Head of caudate nucleus (tissue), 42 donors: ENCODE measurements around the gene SSTR5.

Experiments used
- DNase-seq, 42 donors: peaks; one replicate each; pipeline versions ENCODE4 v3.0.0 to v3.0.0-alpha.2; 2020 to 2021; ENCODE audit warnings: mixed read lengths in 7 of 42
- intact Hi-C: fragments of 100-400 bp; cut with DNase I; formaldehyde crosslinking; loops from one replicate; pipeline ENCODE4 v1.15.0; 2022

Gene SSTR5

DNA sequence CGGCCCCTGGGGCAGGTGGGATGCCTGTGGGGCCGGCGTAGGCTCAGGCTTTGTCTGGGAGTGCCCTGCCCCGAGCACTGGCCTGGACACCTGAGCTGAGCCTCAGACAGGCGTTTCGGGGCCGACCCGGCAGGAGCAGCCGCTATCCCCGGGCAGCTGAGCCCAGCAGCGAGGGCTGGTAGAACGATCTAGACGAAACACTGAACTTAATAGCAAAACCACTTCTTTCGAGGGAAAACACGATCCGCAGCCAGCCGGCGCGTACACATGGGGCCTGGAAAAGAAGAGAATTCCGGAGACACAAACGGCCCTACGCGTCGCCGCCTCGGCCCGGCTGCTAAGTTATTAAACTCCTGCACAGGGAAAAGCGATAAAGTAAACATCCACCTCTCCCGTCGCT lies 22.0 kb upstream of the SSTR5 start:
- no peak for DNase-seq
- intact Hi-C loops: no loop called here

DNA sequence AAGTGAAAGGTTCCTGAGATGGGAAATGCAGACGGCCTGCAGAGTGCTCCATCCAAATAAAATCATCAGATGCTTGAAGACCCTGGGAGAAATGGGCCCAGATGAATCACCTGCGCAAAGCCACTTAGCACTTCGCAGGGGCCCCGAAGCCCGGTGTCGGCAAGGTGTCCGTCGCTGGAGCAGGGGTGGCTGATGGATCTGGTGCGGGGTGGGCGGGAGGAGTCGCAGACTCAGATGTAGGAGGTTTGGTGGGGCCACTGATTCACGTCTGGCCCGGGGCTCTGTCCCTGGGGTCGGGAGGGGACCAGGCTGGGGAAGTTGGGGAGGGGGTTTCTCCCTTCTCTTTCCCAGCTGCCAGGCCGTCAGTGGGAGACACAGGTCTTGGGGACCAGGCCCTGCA lies 21.6 kb upstream of the SSTR5 start:
- intact Hi-C loops: no loop called here
- DNase-seq: no peak

DNA sequence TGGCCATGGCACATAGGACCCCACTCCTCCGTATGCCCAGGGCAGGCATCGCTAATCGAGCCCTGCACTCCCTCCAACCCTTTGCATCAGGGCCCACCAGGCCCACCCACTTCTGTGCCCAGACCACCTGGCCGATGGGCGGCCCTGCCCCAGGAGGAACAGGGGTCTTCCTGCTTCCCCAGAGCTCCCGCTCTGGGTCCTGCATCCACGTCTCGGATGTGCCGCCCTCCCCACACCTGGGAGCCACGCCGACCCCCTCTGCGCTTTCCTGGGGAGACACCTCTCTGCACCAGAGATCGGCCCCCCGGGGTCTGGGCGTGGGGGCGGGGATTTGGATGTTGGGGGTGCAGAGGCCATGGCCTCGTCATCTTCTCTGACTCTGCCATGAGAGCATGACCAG lies 21.1 kb upstream of the SSTR5 start:
- no peak for DNase-seq
- intact Hi-C loops: no loop called here

DNA sequence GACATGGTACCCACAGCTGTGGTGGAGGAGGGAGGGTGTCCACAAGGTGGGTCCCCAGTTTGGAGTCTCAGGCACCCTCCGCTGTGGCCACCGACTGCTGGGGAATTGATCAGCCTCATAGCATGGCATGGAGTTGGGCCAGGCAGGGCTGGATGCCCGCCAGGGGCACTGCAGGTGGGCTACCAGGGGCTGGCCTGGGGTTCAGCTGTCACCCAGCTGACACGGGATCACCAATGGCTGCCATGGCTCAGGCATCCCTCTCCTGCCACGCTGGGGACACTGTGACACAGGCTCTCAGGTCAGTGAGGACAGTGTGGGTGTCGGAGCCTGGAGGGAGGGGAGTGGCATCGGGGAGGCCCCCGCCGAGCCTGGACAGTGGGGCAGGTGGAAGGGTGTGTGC lies 19.8 kb upstream of the SSTR5 start:
- DNase-seq: no peak
- intact Hi-C loops: no loop called here

DNA sequence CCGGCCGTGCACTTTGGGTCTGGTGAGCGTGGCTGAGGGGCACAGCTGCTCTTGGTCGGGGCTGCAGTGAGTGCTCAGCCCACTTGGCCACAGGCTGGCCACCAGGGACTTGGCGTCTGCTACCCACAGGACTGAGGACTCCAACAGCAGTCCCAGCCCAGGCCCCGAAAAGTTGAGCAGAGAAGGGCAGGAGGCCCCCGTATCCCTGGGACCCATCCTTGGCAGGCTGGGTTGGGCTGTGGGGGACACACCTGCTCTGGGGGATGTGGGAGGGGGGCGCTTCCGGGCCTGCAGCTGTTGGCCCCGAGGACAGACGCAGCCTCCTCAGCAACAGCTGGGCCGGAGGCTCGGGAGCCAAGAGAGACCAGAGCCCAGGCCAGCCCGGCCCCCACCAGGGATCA lies 19.4 kb upstream of the SSTR5 start:
- peak in 22 of 42 donors; percentile 26 to 72 (median 51) for DNase-seq
- intact Hi-C loops: no loop called here

DNA sequence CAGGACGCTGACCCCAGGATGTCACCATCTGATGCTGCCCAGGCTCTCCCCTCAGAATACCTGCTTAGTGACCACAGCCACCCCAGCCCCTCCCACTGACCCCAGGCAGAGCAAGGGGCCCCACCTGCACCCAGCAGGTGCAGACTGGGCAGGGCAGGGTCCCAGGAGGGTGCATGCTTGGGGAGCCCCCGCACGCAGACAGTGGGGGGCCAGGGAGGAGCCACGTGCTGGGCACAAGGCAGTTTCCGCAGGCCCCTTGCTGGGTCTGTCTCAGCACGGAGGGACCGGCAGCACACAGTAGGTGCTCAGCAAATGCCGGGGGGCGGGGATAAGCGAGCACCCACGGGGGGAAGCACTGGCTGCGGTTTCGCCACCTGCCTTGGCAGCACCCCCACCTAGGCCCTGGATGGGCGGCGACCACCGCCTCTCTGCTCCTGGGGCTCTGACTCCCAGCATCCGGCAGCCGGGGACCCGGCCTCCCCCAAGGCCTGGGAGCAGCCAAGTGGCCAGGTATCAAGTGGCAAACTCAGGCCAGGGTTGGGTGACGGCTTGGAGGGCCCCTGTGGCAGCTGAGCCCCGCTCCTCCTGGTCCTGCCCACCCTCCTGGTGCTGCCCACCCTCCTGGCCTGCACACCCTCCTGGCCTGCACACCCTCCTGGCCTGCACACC lies 18.7 kb upstream of the SSTR5 start:
- intact Hi-C loops: no loop called here
- no peak for DNase-seq

DNA sequence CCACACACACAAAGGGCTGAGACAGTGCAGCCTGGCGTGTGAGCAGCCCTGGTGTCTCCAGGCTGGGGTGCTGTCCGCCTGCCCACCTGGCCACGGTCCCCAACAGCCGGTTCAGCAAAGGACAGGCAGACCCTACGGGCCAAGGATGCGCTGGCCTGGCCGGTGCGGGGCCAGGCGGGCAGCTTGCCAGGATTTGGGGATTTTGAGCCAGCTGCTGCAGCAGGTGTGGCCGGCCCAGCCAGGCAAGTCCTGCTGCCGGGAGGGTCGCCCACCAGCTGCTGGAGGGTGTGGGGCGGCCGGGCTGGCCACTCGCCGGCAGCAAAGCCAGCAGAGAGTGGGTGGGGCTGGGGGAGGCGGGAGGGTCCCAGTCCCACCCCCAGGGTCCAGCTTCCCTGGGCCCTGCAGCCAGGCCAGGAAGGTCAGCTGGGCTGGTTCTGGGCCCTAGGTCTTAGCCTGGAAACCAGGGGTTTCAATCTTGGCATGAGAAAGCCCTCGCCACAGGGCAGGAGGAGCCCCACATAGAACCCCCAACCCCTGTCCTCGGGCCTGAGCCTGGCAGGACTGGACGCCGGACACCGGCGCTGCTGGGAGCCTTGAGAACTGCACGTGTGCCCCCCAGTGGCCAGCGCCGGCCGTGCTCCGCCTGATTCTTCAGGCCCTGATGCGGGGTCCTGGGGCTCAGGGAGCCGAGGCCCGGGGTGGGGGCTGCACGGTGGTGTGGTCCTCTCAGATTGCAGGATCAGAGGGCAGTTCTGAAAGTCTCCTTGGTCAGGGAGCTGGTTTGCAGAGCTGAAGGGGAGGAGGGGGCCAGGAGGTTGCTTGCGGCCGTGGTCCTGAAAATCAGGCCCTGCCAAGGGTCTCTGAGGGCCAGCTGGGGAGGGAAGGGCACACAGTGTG lies 17.6 kb upstream of the SSTR5 start:
- peak; percentile 63 to 93 (median 84) for DNase-seq
- intact Hi-C loops: loop anchor here (1.0 kb wide), 1 partner anchor 242 kb away; no protein-coding TSS in a partner anchor

DNA sequence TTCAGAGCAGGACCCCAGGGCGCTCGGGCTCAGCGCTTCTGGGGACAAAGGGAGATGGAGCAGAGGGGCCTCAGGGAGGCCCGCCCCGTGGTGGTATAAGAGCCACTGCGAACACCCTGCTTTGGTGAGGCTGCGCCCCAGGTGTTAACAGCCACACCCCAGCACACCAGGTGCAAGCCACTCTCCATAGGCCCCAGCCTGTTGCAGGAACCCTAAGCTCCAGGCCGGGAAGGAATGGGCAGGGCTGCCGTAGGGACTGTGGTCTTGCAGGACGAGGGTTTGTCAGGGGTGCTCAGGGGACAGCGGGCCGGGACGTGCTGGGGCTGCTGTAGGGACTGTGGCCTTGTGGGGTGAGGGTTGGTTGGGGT lies 17.0 kb upstream of the SSTR5 start:
- intact Hi-C loops: loop anchor here (1.0 kb wide), 1 partner anchor 242 kb away; no protein-coding TSS in a partner anchor
- no peak for DNase-seq

DNA sequence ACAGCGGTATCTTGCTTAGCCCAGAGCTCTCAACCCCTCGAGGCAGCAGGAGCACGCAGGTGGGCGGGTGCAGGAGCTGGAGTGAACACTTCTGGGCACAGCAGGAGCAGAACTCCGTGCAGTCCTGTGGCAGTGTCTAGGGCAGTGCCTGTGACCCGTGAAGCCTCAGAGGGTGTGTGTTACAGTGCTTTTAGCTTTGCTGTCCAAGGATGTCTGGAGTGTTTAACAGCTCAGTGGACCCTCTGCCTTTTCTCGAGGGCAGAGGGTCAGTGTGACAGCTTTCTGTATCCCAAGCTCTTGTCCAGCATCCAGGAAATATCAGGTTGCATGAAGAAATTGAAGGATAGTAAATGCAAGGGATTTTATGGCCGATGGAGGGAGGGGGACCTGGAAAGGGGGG lies 16.4 kb upstream of the SSTR5 start:
- no peak for DNase-seq
- intact Hi-C loops: no loop called here

DNA sequence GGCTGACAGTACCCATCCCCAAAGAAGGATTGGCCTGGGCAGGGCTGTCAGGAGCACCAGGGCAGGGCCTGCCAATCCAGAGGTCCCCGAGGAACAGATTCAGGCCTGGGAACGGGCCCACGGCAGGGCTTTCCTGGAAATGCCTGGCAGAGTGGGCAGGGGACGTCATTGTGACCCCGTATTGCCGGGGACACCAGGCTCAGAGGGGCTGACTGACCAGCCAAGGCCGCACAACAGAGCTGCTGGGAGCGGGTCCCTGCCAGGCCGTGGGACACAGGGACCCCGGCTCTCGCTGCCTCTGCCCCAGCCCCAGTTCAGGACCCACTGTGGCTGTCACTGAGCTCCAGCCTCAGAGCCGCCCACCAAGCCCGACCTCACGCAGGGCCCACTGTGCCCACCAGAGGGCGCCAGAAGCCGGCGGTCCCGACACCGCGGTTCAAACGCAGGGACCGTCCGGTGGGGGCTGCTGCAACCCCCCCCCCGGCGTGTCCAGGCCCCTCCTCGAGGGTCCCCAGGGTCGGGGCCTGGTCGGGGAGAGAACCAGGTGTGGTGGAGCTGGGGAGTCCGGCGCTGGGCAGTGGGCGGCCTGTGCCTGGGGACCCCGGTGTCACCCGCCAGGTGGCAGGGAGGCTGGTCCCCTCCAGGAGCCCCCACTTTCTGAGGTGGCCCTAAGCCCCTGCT lies 15.2 kb upstream of the SSTR5 start:
- intact Hi-C loops: no loop called here
- peak in 41 of 42 donors; percentile 17 to 89 (median 71) for DNase-seq

DNA sequence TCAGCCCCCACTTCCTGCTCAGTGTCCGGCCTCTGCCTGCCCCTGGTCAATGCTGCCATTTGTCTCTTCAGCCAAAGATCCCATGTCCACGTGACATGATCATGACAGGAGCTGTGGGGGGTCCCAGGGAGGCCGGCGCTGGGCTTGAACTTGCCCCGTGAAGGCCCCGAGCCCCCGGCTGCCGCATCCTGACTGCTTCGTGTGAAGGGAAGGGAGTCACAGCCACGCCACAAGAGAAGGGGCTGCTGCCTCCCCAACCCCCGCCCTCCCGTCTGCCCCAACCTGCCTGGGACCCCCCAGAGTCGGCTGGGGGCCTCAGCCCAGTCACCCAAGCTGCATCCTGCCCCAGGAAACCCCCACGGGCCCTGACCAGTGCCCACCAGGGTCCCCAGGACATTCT lies 14.3 kb upstream of the SSTR5 start:
- intact Hi-C loops: no loop called here
- no peak for DNase-seq

DNA sequence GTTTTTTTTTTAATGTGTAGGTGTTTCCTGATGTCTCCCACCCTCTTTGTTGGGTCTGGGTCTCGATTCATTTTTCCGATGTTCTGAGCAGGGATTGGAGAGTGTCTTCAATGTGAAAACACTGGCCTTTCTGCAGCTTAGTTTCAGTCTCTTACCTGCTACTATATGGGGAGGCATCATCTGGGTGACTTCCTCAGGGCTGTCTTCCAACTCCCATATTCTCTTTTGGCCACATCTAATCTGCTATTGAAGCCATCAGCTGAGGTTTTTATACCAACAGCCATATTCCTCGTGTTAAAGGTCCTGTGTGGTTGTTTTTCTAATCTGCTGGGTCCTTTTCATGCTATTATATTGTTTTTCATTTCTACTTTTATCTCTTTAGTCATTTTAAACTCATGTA lies 13.2 kb upstream of the SSTR5 start:
- intact Hi-C loops: no loop called here
- DNase-seq: no peak

DNA sequence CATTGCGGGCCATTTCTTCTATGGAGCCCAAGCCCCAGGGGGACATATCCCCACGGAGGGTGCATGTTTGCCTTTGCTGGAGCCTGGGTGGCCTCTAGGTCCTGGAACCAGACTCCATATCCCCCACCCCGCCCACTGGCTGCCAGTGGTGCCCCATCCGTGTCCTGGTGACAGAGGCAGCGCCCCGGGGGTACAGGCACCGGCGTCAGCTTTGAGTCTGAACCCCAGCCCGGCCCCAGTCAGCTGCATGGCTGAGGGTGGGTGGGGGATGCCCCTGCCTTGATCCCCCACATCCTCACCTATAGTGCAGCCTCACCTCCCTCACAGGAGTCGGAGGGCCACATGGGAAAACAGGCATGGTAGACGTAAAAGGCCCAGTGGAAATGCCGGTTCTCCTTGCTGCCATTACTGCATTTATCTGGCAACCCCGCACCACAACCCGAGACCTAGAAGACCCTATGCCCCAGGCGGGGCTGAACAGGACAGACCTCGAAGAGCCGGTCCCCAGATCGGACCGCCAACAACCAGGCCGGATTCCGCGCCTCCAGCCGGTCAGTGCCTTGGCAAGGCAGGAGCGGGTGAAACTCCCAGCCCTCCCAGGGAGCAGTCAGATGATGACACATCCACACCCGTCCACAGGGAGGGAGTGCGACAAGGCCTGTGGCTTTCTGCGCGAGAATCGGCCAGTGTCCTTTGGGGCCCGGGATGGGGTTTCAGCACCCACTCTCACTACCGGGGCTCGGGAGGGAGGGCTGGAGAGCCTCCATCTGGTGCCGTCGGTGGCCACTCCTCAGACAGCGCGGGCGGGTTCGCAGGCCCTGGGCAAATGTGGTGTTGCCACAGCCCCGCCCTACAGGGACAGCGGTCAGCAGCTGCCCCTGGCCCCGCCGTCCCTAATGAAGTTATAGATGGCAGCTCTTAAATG lies 11.9 kb upstream of the SSTR5 start:
- no peak for DNase-seq
- intact Hi-C loops: no loop called here

DNA sequence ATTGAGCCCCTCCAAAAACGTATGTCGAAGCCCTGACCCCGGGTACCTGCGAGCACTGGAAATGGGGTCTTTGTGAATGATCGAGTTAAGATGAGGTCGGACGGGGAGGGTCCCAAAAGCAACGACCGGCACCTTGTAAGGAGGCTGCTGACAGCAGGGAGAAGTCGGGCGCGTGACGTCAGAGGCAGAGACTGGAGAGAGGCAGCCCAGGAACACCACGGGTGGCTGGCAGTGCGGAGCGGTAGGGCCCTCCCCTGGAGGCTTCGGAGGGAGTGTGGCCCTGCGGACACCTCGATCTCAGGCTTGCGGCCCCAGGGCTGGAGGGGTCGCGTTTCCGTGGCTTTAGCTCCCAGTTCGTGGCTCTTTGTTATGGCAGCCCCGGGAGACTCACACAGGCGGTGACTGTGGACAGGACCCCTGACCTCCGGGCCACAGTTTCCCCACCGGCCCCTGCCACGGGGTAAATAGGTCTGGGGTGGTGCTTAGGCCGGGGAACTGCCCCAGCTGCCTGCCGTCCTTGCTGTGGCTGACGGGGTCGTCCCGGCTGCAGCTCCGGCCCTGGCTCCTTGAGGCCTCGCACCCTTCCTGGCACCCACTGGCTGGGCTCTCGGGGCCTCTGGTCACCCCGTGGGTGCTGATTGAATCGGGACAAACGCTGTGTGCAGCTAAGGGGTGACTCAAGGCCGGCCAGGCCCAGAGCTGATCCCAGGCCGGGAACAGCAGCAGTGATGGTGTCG lies 10.6 kb upstream of the SSTR5 start:
- DNase-seq: no peak
- intact Hi-C loops: no loop called here

DNA sequence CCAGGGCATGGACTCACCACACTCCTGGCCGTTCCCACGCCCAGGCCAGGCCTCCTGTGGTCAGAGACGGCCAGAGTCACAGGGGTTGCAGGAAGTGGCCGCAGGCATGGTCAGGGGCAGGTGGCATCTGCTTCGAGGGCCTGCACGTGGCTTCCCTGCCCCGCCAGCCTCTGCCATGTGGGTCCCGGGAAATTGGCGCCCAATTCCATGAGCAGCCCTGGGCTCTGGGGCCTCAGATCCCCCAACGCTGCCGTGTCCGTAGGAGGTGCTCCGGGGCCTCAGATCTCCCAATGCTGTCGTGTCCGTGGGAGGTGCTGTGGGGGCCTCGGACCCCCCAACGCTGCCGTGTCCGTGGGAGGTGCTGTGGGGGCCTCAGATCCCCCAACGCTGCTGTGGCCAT lies 9.7 kb upstream of the SSTR5 start:
- no peak for DNase-seq
- intact Hi-C loops: no loop called here

DNA sequence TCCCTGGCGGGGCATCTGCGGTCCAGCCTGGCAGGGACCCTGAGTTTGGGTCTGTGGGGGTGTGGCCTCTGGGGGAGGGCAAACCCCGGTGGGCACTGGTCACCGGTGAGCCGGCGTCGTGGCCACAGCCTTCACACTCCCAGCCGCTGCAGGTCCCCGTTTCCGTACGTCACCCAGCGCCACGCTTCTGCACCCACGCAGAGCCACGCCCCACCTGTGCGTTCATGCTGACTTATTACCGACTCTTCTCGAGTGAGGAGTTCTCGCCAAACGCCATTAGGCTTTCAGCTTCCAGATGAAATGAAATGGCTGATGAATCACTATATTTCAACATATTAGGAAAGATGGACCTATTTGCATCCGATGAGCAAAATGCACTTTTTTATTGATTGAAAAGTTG lies 8.8 kb upstream of the SSTR5 start:
- DNase-seq: peak in 40 of 42 donors; percentile 38 to 86 (median 68)
- intact Hi-C loops: no loop called here

DNA sequence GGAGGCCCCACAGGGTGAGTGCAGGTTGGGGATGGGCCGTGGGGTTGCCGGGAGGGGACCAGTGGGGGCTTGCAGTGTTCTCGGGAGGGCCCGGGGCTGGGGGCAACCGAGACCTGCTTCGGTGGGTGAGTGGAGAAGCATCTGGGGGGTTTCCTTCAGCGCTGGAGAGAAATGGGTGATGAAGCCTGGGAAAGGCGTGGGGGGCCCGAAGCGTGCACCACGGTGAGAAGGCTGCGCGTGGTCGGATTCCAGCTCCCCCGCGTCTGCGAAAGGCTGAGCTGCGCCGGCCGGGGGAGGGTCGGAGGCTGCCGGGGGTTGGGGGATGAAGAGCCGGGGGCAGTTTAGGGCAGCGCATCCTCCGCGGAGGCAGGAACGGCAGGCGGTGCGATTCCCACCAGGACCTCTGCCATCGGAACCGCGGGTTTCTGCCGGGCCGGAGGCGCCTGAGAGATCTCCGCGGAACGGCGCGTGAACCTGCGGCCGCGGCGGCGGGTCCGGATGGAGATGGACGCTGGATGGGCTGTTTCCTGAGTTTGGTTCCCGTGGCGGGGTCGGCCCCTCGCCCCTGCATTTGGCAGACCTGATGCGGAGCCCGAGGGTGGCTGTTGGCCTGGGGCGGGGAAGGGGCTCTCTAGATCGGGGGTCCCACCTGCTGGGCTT lies 6.9 kb upstream of the SSTR5 start:
- DNase-seq: no peak
- intact Hi-C loops: no loop called here
